Measurements from ENCODE around the gene PRKCB. TPM values are rescaled to one million over a fixed set of nuclear protein-coding genes. Genes with fewer than 3 reads are reported as not detected.

Gene PRKCB
- total RNA-seq, 2 experiments from 2014 or later: 57.5 to 83.8 TPM

GRCh38 chr16:24174957-24175356, 339.2 kb downstream of the PRKCB start:
- H3K27me3 Mint-ChIP-seq: no peaks in the 10 kb centered on the region
- H3K4me3 Mint-ChIP-seq: no peak overlapping the region
- H3K4me1 Mint-ChIP-seq: no peaks in the 10 kb centered on the region
- H3K27ac Mint-ChIP-seq: no peak overlapping the region
- intact Hi-C loops (cut with DNase I, micrococcal nuclease): no loop called here
- peaks cover 36% of the 10 kb centered on the region for H3K36me3 Mint-ChIP-seq (ENCODE audit: low read depth)
- POLR2A ChIA-PET: no interaction called here
- CTCF ChIA-PET: no interaction called here
- ATAC-seq (no peak), DNase-seq (no peak)
- H3K9me3 Mint-ChIP-seq (ENCODE audit: low read depth): no peaks in the 10 kb centered on the region

- H3K36me3 Mint-ChIP-seq (ENCODE audit: low read depth): peaks cover 41% of the 10 kb centered on the region
- ATAC-seq (no peak), DNase-seq (peak; percentile 43)
- no peak overlapping the region for H3K27ac Mint-ChIP-seq
- H3K27me3 Mint-ChIP-seq: no peaks in the 10 kb centered on the region
- no peaks in the 10 kb centered on the region for H3K9me3 Mint-ChIP-seq (ENCODE audit: low read depth)
- intact Hi-C loops (cut with DNase I, micrococcal nuclease): no loop called here
- ChIA-PET CTCF (interaction anchor here (0.8 kb wide), 1 partner anchor 74 kb away, joined by 3 read pairs; no protein-coding TSS in a partner anchor), POLR2A (no interaction called here)
- no peak overlapping the region for H3K4me3 Mint-ChIP-seq
- no peaks in the 10 kb centered on the region for H3K4me1 Mint-ChIP-seq
Measured at GRCh38 chr16:24178496-24178895, 342.7 kb downstream of the PRKCB start.

GRCh38 chr16:24180451-24180850, 344.7 kb downstream of the PRKCB start:
- H3K36me3 Mint-ChIP-seq (ENCODE audit: low read depth): peaks cover 32% of the 10 kb centered on the region
- H3K27ac Mint-ChIP-seq: no peak overlapping the region
- ATAC-seq: no peak
- no peaks in the 10 kb centered on the region for H3K4me1 Mint-ChIP-seq
- H3K27me3 Mint-ChIP-seq: no peaks in the 10 kb centered on the region
- no peaks in the 10 kb centered on the region for H3K9me3 Mint-ChIP-seq (ENCODE audit: low read depth)
- intact Hi-C loops (cut with DNase I, micrococcal nuclease): no loop called here
- CTCF ChIA-PET: no interaction called here
- DNase-seq: no peak
- no peak overlapping the region for H3K4me3 Mint-ChIP-seq
- POLR2A ChIA-PET: no interaction called here

GRCh38 chr16:24188021-24188542, 352.3 kb downstream of the PRKCB start:
- H3K27me3 Mint-ChIP-seq: no peaks in the 10 kb centered on the region
- ATAC-seq (no peak), DNase-seq (no peak)
- ChIA-PET POLR2A (no interaction called here), CTCF (interaction anchor here (1.2 kb wide), 1 partner anchor 64 kb away, joined by 3 read pairs; no protein-coding TSS in a partner anchor)
- no peak overlapping the region for H3K4me3 Mint-ChIP-seq
- H3K9me3 Mint-ChIP-seq (ENCODE audit: low read depth): peaks cover 1% of the 10 kb centered on the region
- H3K36me3 Mint-ChIP-seq (ENCODE audit: low read depth): peaks cover 42% of the 10 kb centered on the region
- intact Hi-C loops (cut with DNase I, micrococcal nuclease): no loop called here
- H3K27ac Mint-ChIP-seq: peak overlapping the region; percentile 47
- H3K4me1 Mint-ChIP-seq: peaks cover 37% of the 10 kb centered on the region

GRCh38 chr16:24188751-24189318, 353.1 kb downstream of the PRKCB start:
- DNase-seq (no peak), ATAC-seq (no peak)
- Mint-ChIP-seq H3K27me3 (no peaks in the 10 kb centered on the region), H3K27ac (peak overlapping the region; percentile 3), H3K4me3 (no peak overlapping the region), H3K4me1 (peaks cover 37% of the 10 kb centered on the region), H3K36me3 (ENCODE audit: low read depth) (peaks cover 46% of the 10 kb centered on the region), H3K9me3 (ENCODE audit: low read depth) (peaks cover 1% of the 10 kb centered on the region)
- intact Hi-C loops (cut with DNase I, micrococcal nuclease): no loop called here
- CTCF ChIA-PET: interaction anchor here (0.7 kb wide), 1 partner anchor 349 kb away, joined by 3 read pairs; no protein-coding TSS in a partner anchor
- POLR2A ChIA-PET: interaction anchor here (0.7 to 1.1 kb wide), 3 partner anchors 22 to 482 kb away, joined by 6 to 10 read pairs (median 6); no protein-coding TSS in a partner anchor

- ChIA-PET CTCF (interaction anchor here (1.0 kb wide), 1 partner anchor 18 kb away, joined by 3 read pairs; no protein-coding TSS in a partner anchor), POLR2A (no interaction called here)
- H3K36me3 Mint-ChIP-seq (ENCODE audit: low read depth): peaks cover 46% of the 10 kb centered on the region
- intact Hi-C loops (cut with DNase I, micrococcal nuclease): loop anchor here in 1 of 2 experiments (1.0 to 5.0 kb wide), 5 partner anchors 39 to 363 kb away; no protein-coding TSS in a partner anchor
- peaks cover 1% of the 10 kb centered on the region for H3K9me3 Mint-ChIP-seq (ENCODE audit: low read depth)
- DNase-seq: peak; percentile 22
- H3K4me3 Mint-ChIP-seq: no peak overlapping the region
- H3K27me3 Mint-ChIP-seq: no peaks in the 10 kb centered on the region
- peak overlapping the region; percentile 85 for H3K27ac Mint-ChIP-seq
- ATAC-seq: peak; percentile 77
- H3K4me1 Mint-ChIP-seq: peaks cover 37% of the 10 kb centered on the region
Measured at GRCh38 chr16:24189941-24190340, 354.2 kb downstream of the PRKCB start.

GRCh38 chr16:24191876-24192402, 356.2 kb downstream of the PRKCB start:
- DNase-seq: no peak
- H3K4me1 Mint-ChIP-seq: peaks cover 41% of the 10 kb centered on the region
- ATAC-seq: peak; percentile 60
- peak overlapping the region; percentile 48 for H3K27ac Mint-ChIP-seq
- no peak overlapping the region for H3K4me3 Mint-ChIP-seq
- H3K27me3 Mint-ChIP-seq: no peaks in the 10 kb centered on the region
- peaks cover 42% of the 10 kb centered on the region for H3K36me3 Mint-ChIP-seq (ENCODE audit: low read depth)
- H3K9me3 Mint-ChIP-seq (ENCODE audit: low read depth): peaks cover 1% of the 10 kb centered on the region
- intact Hi-C loops (cut with DNase I, micrococcal nuclease): loop anchor here in 1 of 2 experiments (1.0 to 5.0 kb wide), 2 partner anchors 365 to 477 kb away; no protein-coding TSS in a partner anchor
- ChIA-PET CTCF (interaction anchor here (0.6 to 1.1 kb wide), 2 partner anchors 17 to 1969 kb away, joined by 3 read pairs; no protein-coding TSS in a partner anchor), POLR2A (no interaction called here)

- H3K4me1 Mint-ChIP-seq: peaks cover 27% of the 10 kb centered on the region
- H3K27ac Mint-ChIP-seq: no peak overlapping the region
- ATAC-seq: no peak
- no peak overlapping the region for H3K4me3 Mint-ChIP-seq
- no peaks in the 10 kb centered on the region for H3K9me3 Mint-ChIP-seq (ENCODE audit: low read depth)
- H3K36me3 Mint-ChIP-seq (ENCODE audit: low read depth): peaks cover 45% of the 10 kb centered on the region
- DNase-seq: no peak
- H3K27me3 Mint-ChIP-seq: no peaks in the 10 kb centered on the region
- ChIA-PET CTCF (interaction anchor here (0.6 kb wide), 1 partner anchor 523 kb away, joined by 3 read pairs; no protein-coding TSS in a partner anchor), POLR2A (no interaction called here)
- intact Hi-C loops (cut with DNase I, micrococcal nuclease): no loop called here
Measured at GRCh38 chr16:24195221-24195620, 359.4 kb downstream of the PRKCB start.

- Mint-ChIP-seq H3K27ac (peak overlapping the region; percentile 15), H3K4me1 (peaks cover 9% of the 10 kb centered on the region), H3K36me3 (ENCODE audit: low read depth) (peaks cover 37% of the 10 kb centered on the region), H3K9me3 (ENCODE audit: low read depth) (no peaks in the 10 kb centered on the region), H3K27me3 (no peaks in the 10 kb centered on the region), H3K4me3 (no peak overlapping the region)
- POLR2A ChIA-PET: no interaction called here
- intact Hi-C loops (cut with DNase I, micrococcal nuclease): no loop called here
- DNase-seq (no peak), ATAC-seq (no peak)
- CTCF ChIA-PET: no interaction called here
Measured at GRCh38 chr16:24198807-24199533, 363.2 kb downstream of the PRKCB start.

GRCh38 chr16:24203675-24204074, 367.9 kb downstream of the PRKCB start:
- ATAC-seq: no peak
- Mint-ChIP-seq H3K27me3 (no peaks in the 10 kb centered on the region), H3K9me3 (ENCODE audit: low read depth) (no peaks in the 10 kb centered on the region), H3K27ac (no peak overlapping the region), H3K4me3 (no peak overlapping the region), H3K4me1 (peaks cover 5% of the 10 kb centered on the region), H3K36me3 (ENCODE audit: low read depth) (peaks cover 30% of the 10 kb centered on the region)
- ChIA-PET CTCF (interaction anchor here (0.6 to 1.1 kb wide), 4 partner anchors 11 to 1183 kb away, joined by 3 to 4 read pairs (median 4); partner anchors contain the start of gene SCNN1B), POLR2A (interaction anchor here (0.5 kb wide), 1 partner anchor 142 kb away, joined by 6 read pairs; no protein-coding TSS in a partner anchor)
- no peak for DNase-seq
- intact Hi-C loops (cut with DNase I, micrococcal nuclease): no loop called here

- peaks cover 5% of the 10 kb centered on the region for H3K4me1 Mint-ChIP-seq
- H3K36me3 Mint-ChIP-seq (ENCODE audit: low read depth): peaks cover 26% of the 10 kb centered on the region
- POLR2A ChIA-PET: interaction anchor here (0.5 kb wide), 1 partner anchor 142 kb away, joined by 6 read pairs; no protein-coding TSS in a partner anchor
- CTCF ChIA-PET: interaction anchor here (0.7 to 1.1 kb wide), 3 partner anchors 11 to 902 kb away, joined by 3 to 4 read pairs (median 4); partner anchors contain the start of gene SCNN1B
- no peaks in the 10 kb centered on the region for H3K27me3 Mint-ChIP-seq
- ATAC-seq: no peak
- H3K4me3 Mint-ChIP-seq: no peak overlapping the region
- DNase-seq: no peak
- H3K9me3 Mint-ChIP-seq (ENCODE audit: low read depth): no peaks in the 10 kb centered on the region
- intact Hi-C loops (cut with DNase I, micrococcal nuclease): no loop called here
- H3K27ac Mint-ChIP-seq: no peak overlapping the region
Measured at GRCh38 chr16:24204150-24204665, 368.4 kb downstream of the PRKCB start.
